SK-N-SH treated with all-trans-retinoic acid at 6 μM for 48 hours (cell line): ENCODE results near the gene CRAMP1.

ENCODE experiments used
- ATAC-seq: fragments of 200-7000 bp; cut with Tn5 transposase; 3 replicates; pipeline ENCODE4 v1.9.1; 2020; ENCODE audit warnings: mild to moderate bottlenecking, moderate library complexity
- BACH2 ChIP-seq: fragments of 250-450 bp; sonication (Bioruptor Pico); IDR thresholded peaks from 2 replicates; pipeline ENCODE4 v1.9.0; 2021; ENCODE audit warnings: mild to moderate bottlenecking, borderline replicate concordance
- CSDC2 ChIP-seq: fragments of 250-450 bp; sonication (Bioruptor Pico); IDR thresholded peaks from 2 replicates; pipeline ENCODE4 v1.5.0; 2020; ENCODE audit warnings: mild to moderate bottlenecking, moderate library complexity
- ESRRG ChIP-seq: fragments of 250-450 bp; sonication (Bioruptor Pico); IDR thresholded peaks from 2 replicates; pipeline ENCODE4 v1.6.1; 2021; ENCODE audit warnings: mild to moderate bottlenecking
- GLIS3 ChIP-seq: fragments of 250-450 bp; sonication (Bioruptor Pico); IDR thresholded peaks from 2 replicates; pipeline ENCODE4 v1.5.0; 2020; ENCODE audit warnings: mild to moderate bottlenecking, moderate library complexity
- OSR1 ChIP-seq: fragments of 250-450 bp; sonication (Bioruptor Pico); IDR thresholded peaks from 2 replicates; pipeline ENCODE4 v1.8.0; 2022; ENCODE audit warnings: moderate library complexity, mild to moderate bottlenecking, inconsistent platforms
- PATZ1 ChIP-seq: fragments of 250-450 bp; sonication (Bioruptor Pico); IDR thresholded peaks from 2 replicates; pipeline ENCODE4 v1.8.0; 2020; ENCODE audit warnings: mild to moderate bottlenecking, moderate library complexity, borderline replicate concordance
- PPARA ChIP-seq: fragments of 250-450 bp; sonication (Bioruptor Pico); IDR thresholded peaks from 2 replicates; pipeline ENCODE4 v1.5.0; 2020; ENCODE audit warnings: mild to moderate bottlenecking, borderline replicate concordance
- RARB ChIP-seq: fragments of 250-450 bp; sonication (Bioruptor Pico); IDR thresholded peaks from 2 replicates; pipeline ENCODE4 v1.8.0; 2021; ENCODE audit warnings: mild to moderate bottlenecking, moderate library complexity
- SNAI2 ChIP-seq: fragments of 250-450 bp; sonication (Bioruptor Pico); IDR thresholded peaks from 2 replicates; pipeline ENCODE4 v1.5.0; 2020; ENCODE audit warnings: mild to moderate bottlenecking, moderate library complexity
- TCF4 ChIP-seq: fragments of 250-450 bp; sonication (Bioruptor Pico); IDR thresholded peaks from 2 replicates; pipeline ENCODE4 v1.8.0; 2021; ENCODE audit warnings: mild to moderate bottlenecking, moderate library complexity, borderline replicate concordance
- TOX ChIP-seq: fragments of 250-450 bp; sonication (Bioruptor Pico); IDR thresholded peaks from 2 replicates; pipeline ENCODE4 v1.8.0; 2021; ENCODE audit warnings: mild to moderate bottlenecking, moderate library complexity, borderline replicate concordance
- TSHZ2 ChIP-seq: fragments of 250-450 bp; sonication (Bioruptor Pico); IDR thresholded peaks from 2 replicates; pipeline ENCODE4 v1.5.0; 2020; ENCODE audit warnings: mild to moderate bottlenecking, moderate library complexity
- ZFP3 ChIP-seq: fragments of 250-450 bp; sonication (Bioruptor Pico); IDR thresholded peaks from 2 replicates; pipeline ENCODE4 v1.5.0; 2020; ENCODE audit warnings: mild to moderate bottlenecking, moderate library complexity
- ZFP30 ChIP-seq: fragments of 450-650 bp; formaldehyde crosslinking; IDR thresholded peaks from 2 replicates; pipeline ENCODE4 v1.5.0; 2022; ENCODE audit warnings: mild to moderate bottlenecking, moderate library complexity
- ZNF565 ChIP-seq: fragments of 450-650 bp; formaldehyde crosslinking; conservative IDR thresholded peaks from 2 replicates; pipeline ENCODE4 v1.5.0; 2020; ENCODE audit warnings: low read depth, mild to moderate bottlenecking, moderate library complexity
- ZNF70 ChIP-seq: fragments of 450-650 bp; formaldehyde crosslinking; IDR thresholded peaks from 2 replicates; pipeline ENCODE4 v1.5.0; 2020; ENCODE audit warnings: mild to moderate bottlenecking, moderate library complexity
- ZNF8 ChIP-seq: fragments of 450-650 bp; formaldehyde crosslinking; IDR thresholded peaks from 2 replicates; pipeline ENCODE4 v1.5.0; 2020; ENCODE audit warnings: mild to moderate bottlenecking, moderate library complexity
- TF ChIP-seq, protein P1 (sequence below): fragments of 250-450 bp; sonication (Bioruptor Pico); IDR thresholded peaks from 2 replicates; pipeline ENCODE4 v1.5.1; 2021; ENCODE audit warnings: mild to moderate bottlenecking, moderate library complexity
- TF ChIP-seq, protein P2 (sequence below): fragments of 250-450 bp; sonication (Bioruptor Pico); IDR thresholded peaks from 2 replicates; pipeline ENCODE4 v1.8.0; 2021; ENCODE audit warnings: low read depth, mild to moderate bottlenecking, moderate library complexity, borderline replicate concordance

The CRAMP1 gene

GRCh38 chr16:1614456-1615102 is 2.4 kb downstream of the CRAMP1 start:
- no peak for TF ChIP-seq RARB (CRISPR knock-in tag)
- TF ChIP-seq SNAI2 (CRISPR knock-in tag) = no peak
- TF ChIP-seq OSR1 (CRISPR knock-in tag) = no peak
- no peak for TF ChIP-seq ZNF70 (CRISPR knock-in tag)
- TF ChIP-seq, protein P1, sequence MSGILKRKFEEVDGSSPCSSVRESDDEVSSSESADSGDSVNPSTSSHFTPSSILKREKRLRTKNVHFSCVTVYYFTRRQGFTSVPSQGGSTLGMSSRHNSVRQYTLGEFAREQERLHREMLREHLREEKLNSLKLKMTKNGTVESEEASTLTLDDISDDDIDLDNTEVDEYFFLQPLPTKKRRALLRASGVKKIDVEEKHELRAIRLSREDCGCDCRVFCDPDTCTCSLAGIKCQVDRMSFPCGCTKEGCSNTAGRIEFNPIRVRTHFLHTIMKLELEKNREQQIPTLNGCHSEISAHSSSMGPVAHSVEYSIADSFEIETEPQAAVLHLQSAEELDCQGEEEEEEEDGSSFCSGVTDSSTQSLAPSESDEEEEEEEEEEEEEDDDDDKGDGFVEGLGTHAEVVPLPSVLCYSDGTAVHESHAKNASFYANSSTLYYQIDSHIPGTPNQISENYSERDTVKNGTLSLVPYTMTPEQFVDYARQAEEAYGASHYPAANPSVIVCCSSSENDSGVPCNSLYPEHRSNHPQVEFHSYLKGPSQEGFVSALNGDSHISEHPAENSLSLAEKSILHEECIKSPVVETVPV = no peak
- TF ChIP-seq ZNF565 (CRISPR knock-in tag) = no peak
- TF ChIP-seq, all 23 proteins: peak for 0
- no peak for ATAC-seq

GRCh38 chr16:1615761-1616160 is 3.6 kb downstream of the CRAMP1 start:
- no peak for TF ChIP-seq TOX (CRISPR knock-in tag)
- no peak for ATAC-seq

DNA sequence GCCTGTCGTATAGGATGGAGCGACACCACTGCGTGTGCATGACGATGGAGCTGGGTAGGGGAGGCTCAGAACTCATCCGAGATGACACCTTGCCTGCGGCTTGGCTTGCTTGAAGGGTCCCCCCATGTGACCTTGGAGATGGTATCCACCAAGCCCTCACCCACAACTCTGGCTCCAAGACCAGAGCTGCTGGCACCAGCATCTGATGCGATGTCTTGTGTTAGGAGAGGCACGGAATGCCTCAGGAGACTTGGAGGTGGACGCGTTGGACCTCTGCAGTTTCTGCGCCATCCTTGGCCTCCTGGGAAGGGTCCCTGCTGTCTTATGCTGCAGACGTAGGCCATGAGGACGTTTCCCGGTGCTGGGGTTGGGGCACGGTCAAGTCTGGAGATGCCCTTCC is 7.8 kb downstream of the CRAMP1 start:
- TF ChIP-seq GLIS3 (CRISPR knock-in tag) = no peak
- TF ChIP-seq ESRRG (CRISPR knock-in tag) = no peak
- TF ChIP-seq OSR1 (CRISPR knock-in tag) = no peak
- TF ChIP-seq BACH2 (CRISPR knock-in tag) = no peak
- TF ChIP-seq, protein P2, sequence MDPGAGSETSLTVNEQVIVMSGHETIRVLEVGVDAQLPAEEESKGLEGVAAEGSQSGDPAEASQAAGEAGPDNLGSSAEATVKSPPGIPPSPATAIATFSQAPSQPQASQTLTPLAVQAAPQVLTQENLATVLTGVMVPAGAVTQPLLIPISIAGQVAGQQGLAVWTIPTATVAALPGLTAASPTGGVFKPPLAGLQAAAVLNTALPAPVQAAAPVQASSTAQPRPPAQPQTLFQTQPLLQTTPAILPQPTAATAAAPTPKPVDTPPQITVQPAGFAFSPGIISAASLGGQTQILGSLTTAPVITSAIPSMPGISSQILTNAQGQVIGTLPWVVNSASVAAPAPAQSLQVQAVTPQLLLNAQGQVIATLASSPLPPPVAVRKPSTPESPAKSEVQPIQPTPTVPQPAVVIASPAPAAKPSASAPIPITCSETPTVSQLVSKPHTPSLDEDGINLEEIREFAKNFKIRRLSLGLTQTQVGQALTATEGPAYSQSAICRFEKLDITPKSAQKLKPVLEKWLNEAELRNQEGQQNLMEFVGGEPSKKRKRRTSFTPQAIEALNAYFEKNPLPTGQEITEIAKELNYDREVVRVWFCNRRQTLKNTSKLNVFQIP (CRISPR knock-in tag) = no peak
- TF ChIP-seq PATZ1 = no peak
- TF ChIP-seq PPARA (CRISPR knock-in tag) = no peak
- TF ChIP-seq ZFP3 = no peak
- no peak for TF ChIP-seq ZNF8
- TF ChIP-seq TCF4 = no peak
- ATAC-seq = no peak

DNA sequence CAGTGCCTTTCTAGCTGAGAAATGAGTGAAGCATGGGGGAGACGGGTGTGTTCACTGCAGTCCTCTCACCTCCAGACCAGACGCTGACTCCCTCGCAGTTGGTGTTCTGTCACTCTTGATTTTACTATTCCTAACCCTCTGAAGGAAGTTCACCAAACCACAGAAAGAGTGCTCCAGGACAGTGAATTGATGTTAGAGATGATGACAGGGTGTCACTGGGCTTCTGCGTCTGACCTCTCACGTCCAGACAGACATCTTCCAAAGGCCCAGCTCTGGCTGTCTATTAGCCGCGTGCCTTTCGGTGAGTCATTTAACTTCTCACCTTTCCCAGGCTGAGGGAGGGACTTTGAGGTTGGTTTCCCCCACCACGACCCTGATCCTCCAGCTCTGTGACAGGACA is 8.2 kb downstream of the CRAMP1 start:
- no peak for TF ChIP-seq ZFP30 (CRISPR knock-in tag)
- ATAC-seq = no peak

DNA sequence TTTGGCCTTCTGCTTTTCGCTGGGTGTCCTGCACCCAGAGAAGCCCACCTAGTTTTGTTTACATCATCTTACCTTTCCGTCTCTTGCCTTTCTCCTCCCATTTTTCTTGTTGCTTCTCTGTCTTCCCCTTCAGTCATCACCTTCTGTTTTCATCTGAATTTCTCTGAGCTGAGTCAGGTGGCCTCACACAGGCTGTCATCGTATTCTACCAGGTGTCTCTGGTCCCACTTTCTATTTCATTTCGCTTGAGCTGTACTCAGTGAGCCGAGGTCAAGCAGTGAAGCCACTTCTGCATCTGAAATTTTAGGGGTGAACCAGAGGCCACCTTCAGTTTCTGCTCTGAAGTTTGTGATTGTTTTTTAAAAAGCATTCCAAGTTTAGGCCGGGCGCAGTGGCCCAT is 9.7 kb downstream of the CRAMP1 start:
- no peak for ATAC-seq
- TF ChIP-seq SNAI2 (CRISPR knock-in tag) (no peak), TSHZ2 (no peak), TOX (CRISPR knock-in tag) (no peak), ZNF8 (no peak), CSDC2 (CRISPR knock-in tag) (no peak), ZNF565 (CRISPR knock-in tag) (no peak)
- TF ChIP-seq, all 23 proteins: peak for 0
